ENCODE measurements around the gene RPS19BP1.

Gene RPS19BP1

DNA sequence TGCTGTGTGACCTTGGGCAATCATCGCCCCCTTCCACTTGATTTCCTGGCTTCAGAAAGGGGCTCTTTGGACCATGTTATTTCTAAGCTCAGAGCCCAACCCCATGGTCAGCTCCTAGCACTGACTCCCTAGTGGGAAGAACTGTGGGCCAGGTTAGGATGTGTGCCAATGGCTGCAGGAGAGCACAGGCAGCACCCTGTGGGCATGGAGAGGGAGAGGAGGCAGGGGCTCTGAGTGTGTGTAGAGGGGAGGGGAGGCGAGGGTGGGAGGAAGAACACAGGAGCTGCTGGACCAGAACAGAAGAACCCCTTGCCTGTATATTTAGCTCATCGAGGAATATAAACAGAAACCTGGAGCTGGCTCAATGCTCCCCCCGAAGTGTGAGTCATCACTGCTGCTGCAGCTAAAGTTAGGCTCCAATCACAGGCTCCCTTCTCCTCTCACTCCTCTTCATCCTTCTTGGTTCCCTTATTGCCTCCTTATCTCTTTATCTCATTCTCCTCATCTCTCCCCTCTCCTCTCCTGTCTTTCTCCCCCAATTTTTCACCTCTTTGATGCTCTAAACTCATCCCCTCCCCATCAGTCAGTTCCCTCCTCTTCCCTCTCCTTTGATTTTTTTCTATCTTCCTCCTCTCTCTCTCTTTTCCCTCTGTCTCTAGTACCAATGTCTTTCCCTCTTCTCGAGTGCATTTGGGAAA is 14.5 kb upstream of the RPS19BP1 start:
- CTCF ChIA-PET: interaction anchor here (2.4 kb wide), 1 partner anchor 477 kb away, joined by 14 read pairs; no protein-coding TSS in a partner anchor
- no peak for DNase-seq
- Mint-ChIP-seq H3K4me1 (peaks cover 21% of the 10 kb centered on the region), H3K9me3 (no peaks in the 10 kb centered on the region), H3K36me3 (no peaks in the 10 kb centered on the region), H3K27ac (no peak overlapping the region), H3K4me3 (no peak overlapping the region), H3K27me3 (peaks cover 89% of the 10 kb centered on the region)

DNA sequence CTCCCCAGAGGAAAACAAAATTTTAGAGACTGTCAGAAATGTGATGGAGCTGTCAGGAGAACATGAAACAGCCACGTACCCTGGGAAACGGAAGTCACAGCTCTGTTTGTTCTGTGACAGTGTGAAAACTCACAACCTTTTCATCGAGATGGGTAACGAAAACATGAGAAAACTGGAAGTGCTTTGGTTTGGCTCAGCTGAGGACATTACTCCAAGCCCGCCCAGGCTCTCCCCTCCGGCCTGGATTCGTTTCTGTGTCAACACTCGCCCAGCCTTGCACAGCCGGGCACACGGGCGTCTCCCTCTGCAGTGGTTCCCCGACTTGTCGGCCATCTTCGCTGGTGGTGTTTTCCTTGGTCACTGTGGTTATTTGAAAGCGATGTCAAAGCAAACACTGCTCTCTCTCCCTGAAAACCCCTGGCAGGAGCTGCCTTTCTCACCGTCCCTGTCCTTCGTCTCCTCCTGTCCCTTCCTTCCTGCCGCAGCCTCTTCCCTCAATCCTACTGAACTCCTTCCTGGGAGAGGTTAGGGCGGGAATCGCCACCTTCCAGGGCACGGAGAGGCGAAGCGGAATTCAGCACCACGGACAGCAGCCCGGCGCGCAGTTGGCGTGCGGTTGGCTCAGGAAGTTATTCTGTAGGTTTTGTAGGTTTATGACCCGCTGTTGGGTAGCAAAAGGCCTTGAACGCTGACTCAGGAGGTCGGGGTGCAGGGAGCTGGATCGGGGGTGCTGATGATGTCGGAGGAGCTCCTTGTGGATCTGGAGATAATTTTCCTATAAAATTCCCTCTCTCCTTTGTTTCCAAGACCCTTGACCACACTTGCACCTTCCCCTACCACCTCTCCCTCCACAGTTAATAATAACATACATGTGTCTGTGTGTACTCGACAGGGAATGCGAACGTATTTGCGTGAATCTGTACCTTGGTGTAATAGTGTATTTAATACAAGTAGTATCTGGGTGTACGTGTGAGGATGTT is 13.1 kb upstream of the RPS19BP1 start:
- H3K9me3 Mint-ChIP-seq: no peaks in the 10 kb centered on the region
- H3K27me3 Mint-ChIP-seq: peaks cover 82% of the 10 kb centered on the region
- CTCF ChIA-PET: interaction anchor here (0.6 to 2.4 kb wide), 7 partner anchors 10 to 802 kb away, joined by 3 to 19 read pairs (median 6); no protein-coding TSS in a partner anchor
- H3K4me3 Mint-ChIP-seq: no peak overlapping the region
- DNase-seq: peak; percentile 85
- H3K27ac Mint-ChIP-seq: no peak overlapping the region
- H3K36me3 Mint-ChIP-seq: no peaks in the 10 kb centered on the region
- H3K4me1 Mint-ChIP-seq: peaks cover 21% of the 10 kb centered on the region

DNA sequence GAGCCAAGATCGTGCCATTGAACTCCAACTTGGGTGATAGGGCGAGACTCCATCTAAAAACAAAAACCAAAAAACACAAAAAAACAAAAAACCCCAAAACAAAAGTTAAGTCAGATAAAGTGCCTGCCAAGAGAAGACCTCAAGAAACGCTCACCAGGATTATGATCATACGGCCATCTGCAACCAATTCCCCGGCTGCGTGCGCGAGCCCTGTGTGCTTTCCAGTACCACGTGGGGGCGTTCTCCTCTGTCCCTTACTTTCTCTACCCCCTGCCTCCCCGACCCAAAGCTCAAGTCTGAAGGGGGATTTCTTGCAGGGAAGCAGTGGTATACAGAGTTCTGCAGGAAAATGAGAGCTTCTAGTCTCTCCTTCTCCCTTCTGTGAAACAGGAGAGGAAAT is 10.5 kb upstream of the RPS19BP1 start:
- peaks cover 72% of the 10 kb centered on the region for H3K27me3 Mint-ChIP-seq

DNA sequence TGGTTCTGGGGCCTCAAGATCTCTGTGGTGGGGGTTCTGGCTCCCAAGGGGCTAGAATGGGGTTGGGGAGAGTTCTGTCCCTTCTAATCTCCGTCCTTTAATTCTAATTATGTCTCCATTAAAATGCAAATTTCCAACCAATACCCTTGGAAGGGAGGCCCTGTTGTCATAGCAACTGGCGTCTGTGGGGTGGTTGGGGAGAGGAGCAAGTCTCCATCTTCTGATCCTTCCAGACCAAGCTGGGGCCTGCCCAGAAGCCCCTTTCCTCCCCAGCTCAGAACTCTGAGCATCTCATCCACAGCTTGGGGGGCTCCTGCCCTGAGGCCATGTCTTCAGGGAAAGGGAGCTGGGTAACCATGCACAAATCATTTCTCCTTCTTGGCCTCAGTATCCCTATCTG is 5.4 kb upstream of the RPS19BP1 start:
- CTCF ChIA-PET: interaction anchor here (1.3 to 4.1 kb wide), 3 partner anchors 44 to 499 kb away, joined by 4 to 45 read pairs (median 7); no protein-coding TSS in a partner anchor
- Mint-ChIP-seq H3K4me1 (peaks cover 11% of the 10 kb centered on the region), H3K36me3 (no peaks in the 10 kb centered on the region), H3K4me3 (no peak overlapping the region), H3K9me3 (no peaks in the 10 kb centered on the region), H3K27me3 (peaks cover 25% of the 10 kb centered on the region), H3K27ac (no peak overlapping the region)
- DNase-seq: no peak

More for the DNA sequence above, 10.5 kb upstream of the RPS19BP1 start:
- no peak overlapping the region for H3K4me3 Mint-ChIP-seq
- CTCF ChIA-PET: interaction anchor here (0.7 to 1.8 kb wide), 7 partner anchors 18 to 805 kb away, joined by 3 to 23 read pairs (median 4); no protein-coding TSS in a partner anchor
- no peak overlapping the region for H3K27ac Mint-ChIP-seq
- no peaks in the 10 kb centered on the region for H3K36me3 Mint-ChIP-seq
- H3K4me1 Mint-ChIP-seq: peaks cover 21% of the 10 kb centered on the region
- DNase-seq: peak; percentile 53
- no peaks in the 10 kb centered on the region for H3K9me3 Mint-ChIP-seq

DNA sequence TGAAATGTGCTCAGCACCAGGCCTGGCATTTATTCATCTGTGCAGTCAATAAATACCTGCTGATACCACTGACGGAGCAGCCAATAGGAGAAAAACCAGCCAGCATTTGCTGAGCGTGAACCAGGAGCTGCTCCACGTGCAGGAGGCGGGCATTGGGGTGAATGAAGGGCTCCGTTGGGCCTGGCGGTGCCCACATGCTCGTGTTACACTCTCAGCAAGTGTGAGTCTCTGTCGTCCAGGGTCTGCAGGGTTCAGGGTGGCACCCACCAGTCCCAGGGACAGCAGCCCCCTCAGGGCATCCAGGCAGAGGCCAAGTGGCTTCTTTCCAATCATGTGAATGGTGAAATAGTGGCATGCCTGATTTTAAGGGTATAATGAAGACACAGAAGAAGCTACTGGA is 4.2 kb upstream of the RPS19BP1 start:
- Mint-ChIP-seq H3K9me3 (no peaks in the 10 kb centered on the region), H3K27me3 (peaks cover 17% of the 10 kb centered on the region), H3K4me3 (no peak overlapping the region), H3K36me3 (peaks cover 7% of the 10 kb centered on the region), H3K4me1 (peaks cover 21% of the 10 kb centered on the region), H3K27ac (no peak overlapping the region)
- no peak for DNase-seq
- CTCF ChIA-PET: interaction anchor here (0.7 to 4.7 kb wide), 7 partner anchors 30 to 811 kb away, joined by 3 to 86 read pairs (median 3); no protein-coding TSS in a partner anchor

DNA sequence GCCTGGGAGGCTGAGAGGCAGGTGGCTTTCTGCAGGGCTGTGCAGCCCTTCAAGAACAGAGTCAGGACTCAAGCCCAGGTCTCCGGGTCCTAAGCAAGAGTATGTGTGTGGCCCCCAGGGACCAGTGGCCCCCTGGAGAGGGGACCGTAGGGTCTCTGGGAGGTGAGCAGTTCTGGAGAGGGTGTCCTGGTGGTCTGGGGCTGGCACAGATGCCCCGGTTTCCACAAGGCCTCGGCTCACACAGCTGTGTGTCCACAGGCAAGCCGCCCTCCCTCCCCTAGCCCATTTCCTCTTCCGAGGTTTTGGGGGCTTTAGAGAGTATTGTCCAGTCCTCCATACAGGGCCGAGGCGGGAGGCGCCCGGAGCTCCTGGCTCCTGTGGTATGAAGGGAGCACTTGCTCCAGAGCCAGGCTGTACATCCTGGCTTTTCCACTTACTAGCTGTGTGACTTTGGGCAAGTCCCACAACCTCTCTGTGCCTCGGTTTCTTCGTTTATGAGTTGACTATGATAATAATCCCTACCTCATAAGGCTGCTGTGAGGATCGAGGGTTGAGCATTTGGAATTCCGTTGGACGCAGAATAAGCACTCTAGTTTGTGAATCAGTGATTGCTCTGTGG is 3.4 kb upstream of the RPS19BP1 start:
- DNase-seq: no peak
- H3K36me3 Mint-ChIP-seq: peaks cover 13% of the 10 kb centered on the region
- H3K27ac Mint-ChIP-seq: no peak overlapping the region
- peaks cover 29% of the 10 kb centered on the region for H3K4me1 Mint-ChIP-seq
- CTCF ChIA-PET: interaction anchor here (1.0 to 4.7 kb wide), 11 partner anchors 31 to 812 kb away, joined by 3 to 86 read pairs (median 8); no protein-coding TSS in a partner anchor
- H3K4me3 Mint-ChIP-seq: no peak overlapping the region
- H3K9me3 Mint-ChIP-seq: no peaks in the 10 kb centered on the region
- H3K27me3 Mint-ChIP-seq: peaks cover 13% of the 10 kb centered on the region

DNA sequence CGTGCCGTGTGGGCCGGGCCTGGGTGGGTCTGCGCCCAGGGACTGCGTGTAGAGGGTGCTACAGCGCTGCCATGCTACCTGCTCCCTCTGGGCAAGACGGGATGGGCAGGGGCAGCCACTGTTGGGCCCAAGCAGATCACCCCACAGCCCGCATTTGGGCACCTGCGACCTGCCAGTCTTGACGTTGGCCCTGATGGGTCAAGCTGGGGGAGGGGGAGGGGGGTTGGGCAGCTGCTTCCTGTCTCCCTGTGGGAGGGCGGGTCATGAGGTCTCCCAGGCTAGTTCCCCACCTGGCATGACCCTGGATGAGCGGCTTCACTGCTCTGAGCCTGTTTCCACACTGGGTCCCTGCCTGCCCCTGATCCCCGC is 2.8 kb upstream of the RPS19BP1 start:
- Mint-ChIP-seq H3K9me3 (no peaks in the 10 kb centered on the region), H3K4me1 (peaks cover 35% of the 10 kb centered on the region), H3K27ac (no peak overlapping the region), H3K36me3 (peaks cover 19% of the 10 kb centered on the region), H3K27me3 (peaks cover 10% of the 10 kb centered on the region), H3K4me3 (no peak overlapping the region)
- DNase-seq: no peak
- CTCF ChIA-PET: interaction anchor here (0.6 to 4.7 kb wide), 20 partner anchors 9 to 812 kb away, joined by 3 to 86 read pairs (median 6); partner anchors contain the start of gene TNRC6B

DNA sequence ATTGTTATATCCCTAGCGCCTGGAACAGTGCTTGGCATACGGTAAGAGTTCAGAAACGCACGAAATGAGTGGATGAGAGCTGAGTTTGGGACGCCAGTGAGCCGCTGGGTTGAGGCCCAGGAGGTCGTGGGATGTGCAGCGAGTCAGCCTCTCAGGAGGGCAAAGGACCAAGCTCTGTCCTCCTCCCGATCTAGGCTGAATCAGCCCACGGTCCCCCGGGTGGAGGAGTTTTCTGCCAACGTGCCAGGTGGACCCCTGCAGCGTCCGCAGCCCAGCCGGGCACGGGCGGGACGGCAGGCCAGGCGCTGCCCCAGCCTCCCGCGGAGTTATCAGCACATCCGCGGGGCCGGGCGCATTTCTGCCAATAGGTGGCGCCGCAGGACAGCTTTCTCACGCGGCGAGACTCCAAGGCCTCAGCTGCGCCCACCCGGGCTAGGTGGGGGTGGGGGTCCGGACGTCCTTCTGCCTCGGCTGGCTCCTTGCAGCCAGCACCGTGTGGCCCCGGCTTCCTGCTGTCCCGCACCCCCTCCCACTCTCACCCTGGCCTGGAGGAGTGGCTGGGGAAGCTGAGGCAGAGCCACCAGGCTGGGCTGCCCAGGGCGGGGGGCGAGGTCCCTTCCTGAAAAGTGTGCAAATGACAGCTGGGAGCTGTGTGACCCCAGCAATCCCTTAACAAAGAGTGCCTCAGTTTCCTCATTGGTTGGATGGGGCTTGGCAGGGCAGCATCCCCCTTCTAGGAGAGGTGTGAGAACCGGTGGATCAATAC is 2.2 kb upstream of the RPS19BP1 start:
- Mint-ChIP-seq H3K4me1 (peaks cover 40% of the 10 kb centered on the region), H3K36me3 (peaks cover 23% of the 10 kb centered on the region), H3K9me3 (no peaks in the 10 kb centered on the region), H3K27me3 (peaks cover 4% of the 10 kb centered on the region), H3K4me3 (no peak overlapping the region), H3K27ac (no peak overlapping the region)
- peak; percentile 87 for DNase-seq
- CTCF ChIA-PET: interaction anchor here (0.6 to 4.7 kb wide), 26 partner anchors 10 to 813 kb away, joined by 3 to 86 read pairs (median 4); partner anchors contain the start of gene TNRC6B

DNA sequence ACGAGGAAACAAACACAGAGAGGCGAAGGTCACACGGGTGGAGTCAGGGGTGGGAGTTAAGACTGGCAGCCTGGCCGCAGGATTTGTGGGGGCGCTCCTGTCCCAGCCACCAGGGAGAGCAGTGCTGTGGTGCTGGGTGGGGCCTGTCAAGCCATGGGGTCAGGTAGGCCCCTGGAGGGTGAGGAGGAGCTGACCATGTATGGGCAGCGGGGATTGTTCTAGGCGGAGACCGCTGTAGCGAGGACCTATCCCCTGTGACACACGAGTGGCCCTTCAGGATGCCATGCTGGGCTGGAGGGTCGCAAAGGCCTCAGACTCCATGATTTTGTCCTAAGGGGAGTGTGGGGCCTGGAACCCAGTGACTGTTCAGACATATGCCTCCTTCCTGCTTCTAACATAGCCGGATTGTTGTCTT is 1.6 kb upstream of the RPS19BP1 start:
- Mint-ChIP-seq H3K4me3 (no peak overlapping the region), H3K36me3 (peaks cover 30% of the 10 kb centered on the region), H3K27ac (peak overlapping the region; percentile 72), H3K9me3 (no peaks in the 10 kb centered on the region), H3K4me1 (peaks cover 47% of the 10 kb centered on the region), H3K27me3 (no peaks in the 10 kb centered on the region)
- CTCF ChIA-PET: interaction anchor here (0.6 to 4.7 kb wide), 19 partner anchors 11 to 643 kb away, joined by 3 to 86 read pairs (median 5); partner anchors contain the start of gene TNRC6B
- DNase-seq: no peak

DNA sequence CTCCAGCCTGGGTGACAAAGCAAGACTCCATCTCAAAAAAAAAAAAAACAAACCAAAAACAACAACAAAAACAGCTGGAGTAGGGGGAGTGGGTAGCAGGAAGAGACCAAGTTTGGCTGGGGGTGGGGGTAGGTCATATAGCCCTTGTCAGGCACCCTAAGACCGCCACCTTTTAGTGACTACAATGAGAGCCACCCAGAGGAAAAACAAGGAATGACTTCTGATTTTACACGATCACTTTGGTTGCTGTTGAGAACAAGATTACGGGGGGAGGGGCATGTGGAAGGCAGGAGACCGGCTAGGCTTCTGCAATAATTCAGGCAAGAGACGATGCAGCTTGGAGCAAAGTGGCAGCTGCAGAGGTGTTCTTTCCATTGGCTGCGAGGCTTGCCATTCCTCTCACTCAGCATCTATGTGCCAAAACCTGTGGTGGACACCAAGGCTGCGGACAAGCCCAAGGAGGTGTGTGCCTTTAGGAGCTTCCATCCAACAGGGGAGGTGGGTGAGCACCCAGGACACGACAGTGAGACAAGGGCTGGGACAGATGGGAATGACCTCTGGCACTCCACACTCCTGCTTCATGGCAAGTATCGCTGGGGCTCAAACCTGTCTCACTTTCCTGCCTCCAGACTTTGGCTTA is 1.7 kb downstream of the RPS19BP1 start:
- Mint-ChIP-seq H3K27me3 (no peaks in the 10 kb centered on the region), H3K4me1 (peaks cover 77% of the 10 kb centered on the region), H3K36me3 (peaks cover 44% of the 10 kb centered on the region), H3K27ac (peak overlapping the region; percentile 55), H3K9me3 (no peaks in the 10 kb centered on the region), H3K4me3 (peak overlapping the region; percentile 98)
- CTCF ChIA-PET: interaction anchor here (0.6 to 7.0 kb wide), 9 partner anchors 9 to 494 kb away, joined by 3 to 216 read pairs (median 5); partner anchors contain the start of genes ATF4 and TAB1
- peak; percentile 50 for DNase-seq

DNA sequence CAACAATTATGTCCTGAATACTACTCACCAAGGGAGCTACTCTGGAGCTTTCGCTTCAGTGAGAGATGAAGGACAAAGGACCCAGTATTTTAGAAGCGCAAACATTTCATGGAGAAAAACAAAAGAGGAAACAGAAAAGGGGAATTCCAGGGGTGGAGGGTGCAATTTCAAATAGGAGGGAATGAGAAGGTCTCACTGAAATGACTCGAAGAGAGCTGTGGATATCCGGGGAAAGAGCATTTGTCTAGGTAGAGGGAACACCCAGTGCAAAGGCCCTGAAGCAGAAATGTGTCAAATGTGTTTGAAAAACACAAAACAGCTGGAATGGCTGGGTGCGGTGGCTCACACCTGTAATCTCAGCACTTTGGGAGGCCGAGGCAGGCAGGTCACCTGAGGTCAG is 2.4 kb downstream of the RPS19BP1 start:
- DNase-seq: no peak
- H3K9me3 Mint-ChIP-seq: no peaks in the 10 kb centered on the region
- H3K4me3 Mint-ChIP-seq: peak overlapping the region; percentile 4
- H3K27me3 Mint-ChIP-seq: no peaks in the 10 kb centered on the region
- H3K27ac Mint-ChIP-seq: peak overlapping the region; percentile 15
- CTCF ChIA-PET: interaction anchor here (0.7 to 7.0 kb wide), 9 partner anchors 10 to 495 kb away, joined by 3 to 216 read pairs (median 5); partner anchors contain the start of genes ATF4, RPL3 and TAB1
- H3K36me3 Mint-ChIP-seq: peaks cover 50% of the 10 kb centered on the region
- H3K4me1 Mint-ChIP-seq: peaks cover 84% of the 10 kb centered on the region

DNA sequence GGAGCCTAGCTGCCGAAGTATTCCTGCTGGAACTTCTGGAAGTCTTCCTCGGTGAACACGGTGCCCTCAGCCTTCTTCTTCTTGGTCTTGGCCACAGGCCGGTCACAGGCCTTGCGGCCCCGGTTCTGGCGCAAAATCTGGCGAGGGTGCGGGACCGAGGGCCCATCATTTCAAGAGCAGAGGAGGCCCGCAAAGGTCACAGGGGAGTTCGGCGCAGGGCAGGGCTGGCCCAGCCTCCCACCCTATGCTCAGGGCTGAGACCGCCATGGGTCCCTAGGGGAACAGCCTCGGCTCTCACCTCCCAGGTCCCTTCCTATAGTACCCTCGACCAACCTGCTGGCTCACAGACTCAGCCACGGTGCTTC is 3.1 kb downstream of the RPS19BP1 start:
- CTCF ChIA-PET: interaction anchor here (0.6 to 7.0 kb wide), 19 partner anchors 10 to 511 kb away, joined by 3 to 216 read pairs (median 6); partner anchors contain the start of genes ATF4, MIEF1, RPL3 and TAB1
- Mint-ChIP-seq H3K27ac (peak overlapping the region; percentile 15), H3K4me1 (peaks cover 90% of the 10 kb centered on the region), H3K27me3 (no peaks in the 10 kb centered on the region), H3K9me3 (no peaks in the 10 kb centered on the region), H3K36me3 (peaks cover 57% of the 10 kb centered on the region), H3K4me3 (peak overlapping the region; percentile 61)
- no peak for DNase-seq
